ENCODE results near the gene CPLX4.

The CPLX4 gene

GRCh38 chr18:59305295-59305694 lies 13.2 kb downstream of the CPLX4 start:
- no peak for DNase-seq

- DNase-seq: no peak
Observed at GRCh38 chr18:59303656-59304195, 14.7 kb downstream of the CPLX4 start.

- DNase-seq: no peak
Observed at GRCh38 chr18:59303006-59303405, 15.4 kb downstream of the CPLX4 start.

- DNase-seq: no peak
Observed at GRCh38 chr18:59301929-59302328, 16.5 kb downstream of the CPLX4 start.

- no peak for DNase-seq
Observed at GRCh38 chr18:59300676-59301285, 17.7 kb downstream of the CPLX4 start.

- no peak for DNase-seq
Observed at GRCh38 chr18:59298871-59299270, 19.6 kb downstream of the CPLX4 start.

GRCh38 chr18:59293317-59293716 lies 25.1 kb downstream of the CPLX4 start:
- no peak for DNase-seq

GRCh38 chr18:59286341-59286740 lies 32.1 kb downstream of the CPLX4 start:
- DNase-seq: no peak

- DNase-seq: no peak
Observed at GRCh38 chr18:59282341-59282740, 36.1 kb downstream of the CPLX4 start.

- DNase-seq: no peak
Observed at GRCh38 chr18:59279722-59280121, 38.7 kb downstream of the CPLX4 start.

GRCh38 chr18:59279193-59279592 lies 39.3 kb downstream of the CPLX4 start:
- no peak for DNase-seq

- no peak for DNase-seq
Observed at GRCh38 chr18:59278793-59279192, 39.7 kb downstream of the CPLX4 start.

GRCh38 chr18:59276047-59276446 lies 42.4 kb downstream of the CPLX4 start:
- no peak for DNase-seq

GRCh38 chr18:59275406-59275949 lies 43.0 kb downstream of the CPLX4 start:
- DNase-seq: no peak

GRCh38 chr18:59274533-59274928 lies 43.9 kb downstream of the CPLX4 start:
- DNase-seq: no peak

- DNase-seq: no peak
Observed at GRCh38 chr18:59273759-59274532, 44.5 kb downstream of the CPLX4 start.

GRCh38 chr18:59272891-59273758 lies 45.3 kb downstream of the CPLX4 start, which contains the start of gene RAX:
RAX (minus strand) TSS chr18:59273454; CDS start chr18:59273206, 248 bp downstream.
- no peak for DNase-seq

- DNase-seq: no peak
Observed at GRCh38 chr18:59272221-59272888, 46.1 kb downstream of the CPLX4 start.

- DNase-seq: no peak
Observed at GRCh38 chr18:59271606-59272220, 46.7 kb downstream of the CPLX4 start.

- no peak for DNase-seq
Observed at GRCh38 chr18:59270689-59271257, 47.7 kb downstream of the CPLX4 start.

GRCh38 chr18:59269563-59270119 lies 48.8 kb downstream of the CPLX4 start:
- no peak for DNase-seq

All from NCI-H2107 (cell line).